Measurements from ENCODE around the gene ABL1.

Gene ABL1

GRCh38 chr9:130927995-130928900 is 93.2 kb downstream of the ABL1 start:
- no peak for ATAC-seq
- DNase-seq, result no peak
- no peaks in the 10 kb centered on the region for H3K9me3 Mint-ChIP-seq
- peaks cover 9% of the 10 kb centered on the region for H3K4me1 Mint-ChIP-seq
- peaks cover 40% of the 10 kb centered on the region for H3K27me3 Mint-ChIP-seq
- no peak overlapping the region for H3K4me3 Mint-ChIP-seq
- H3K27ac Mint-ChIP-seq, result no peak overlapping the region

DNA sequence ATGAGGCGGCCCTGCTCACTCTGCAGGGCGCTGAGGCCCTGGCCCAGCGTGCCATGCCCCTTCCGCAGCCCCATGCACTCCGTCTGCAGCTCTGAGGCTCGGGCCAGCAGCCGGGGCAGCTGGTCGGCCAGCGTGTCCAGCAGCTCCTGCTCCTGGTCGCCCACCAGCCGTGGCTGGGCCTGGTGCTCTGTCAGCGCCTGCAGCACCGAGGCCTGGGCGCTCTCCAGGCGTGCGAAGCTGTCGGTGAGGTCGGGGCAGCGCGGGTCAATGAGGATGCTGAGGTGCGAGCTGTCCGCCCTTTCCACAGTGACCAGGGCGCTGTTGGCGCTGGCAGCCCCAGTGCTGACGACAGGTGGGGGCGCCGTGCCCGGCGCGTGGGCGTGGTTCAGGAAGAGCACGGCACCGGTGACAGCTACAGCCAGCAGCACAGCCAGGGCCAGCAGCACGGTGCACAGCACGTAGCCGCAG is 94.6 kb downstream of the ABL1 start:
- Mint-ChIP-seq H3K27ac (peak overlapping the region in 1 of 2 donors; percentile 69), H3K27me3 (peaks cover 48% of the 10 kb centered on the region), H3K4me1 (peaks cover 9% of the 10 kb centered on the region), H3K9me3 (no peaks in the 10 kb centered on the region), H3K4me3 (no peak overlapping the region)
- DNase-seq, result no peak
- no peak for ATAC-seq

DNA sequence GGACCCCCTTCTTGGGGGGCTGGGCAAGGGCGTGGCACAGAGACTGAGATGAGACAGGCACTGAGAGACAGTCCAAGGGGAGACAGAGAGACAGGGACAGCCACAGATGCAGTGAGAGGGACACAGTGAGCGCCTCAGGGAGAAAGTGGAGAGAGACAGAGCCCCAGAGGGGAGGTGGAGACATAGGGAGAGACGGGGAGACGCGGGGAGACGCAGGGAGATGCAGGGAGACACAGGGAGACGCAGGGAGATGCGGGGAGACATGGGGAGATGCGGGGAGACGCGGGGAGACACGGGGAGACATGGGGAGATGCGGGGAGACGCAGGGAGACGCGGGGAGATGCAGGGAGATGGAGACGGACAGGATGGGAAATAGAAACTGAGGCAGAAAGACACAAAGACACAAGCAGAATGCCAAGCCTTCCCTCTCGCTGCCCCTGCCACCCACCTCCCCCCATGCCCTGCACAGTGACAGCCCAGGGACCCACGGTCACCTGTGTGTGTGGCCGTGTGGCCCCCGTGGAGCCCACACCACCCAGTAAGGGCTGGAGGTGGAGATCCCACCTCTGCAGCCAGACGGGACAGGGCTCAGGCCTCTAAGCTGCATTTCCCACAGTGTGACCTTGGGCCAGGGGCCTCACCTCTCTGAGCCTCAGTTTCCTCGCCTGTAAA is 95.2 kb downstream of the ABL1 start:
- Mint-ChIP-seq H3K9me3 (no peaks in the 10 kb centered on the region), H3K4me3 (no peak overlapping the region), H3K4me1 (peaks cover 9% of the 10 kb centered on the region), H3K27ac (no peak overlapping the region), H3K27me3 (peaks cover 55% of the 10 kb centered on the region)
- DNase-seq, result no peak
- ATAC-seq, result no peak

DNA sequence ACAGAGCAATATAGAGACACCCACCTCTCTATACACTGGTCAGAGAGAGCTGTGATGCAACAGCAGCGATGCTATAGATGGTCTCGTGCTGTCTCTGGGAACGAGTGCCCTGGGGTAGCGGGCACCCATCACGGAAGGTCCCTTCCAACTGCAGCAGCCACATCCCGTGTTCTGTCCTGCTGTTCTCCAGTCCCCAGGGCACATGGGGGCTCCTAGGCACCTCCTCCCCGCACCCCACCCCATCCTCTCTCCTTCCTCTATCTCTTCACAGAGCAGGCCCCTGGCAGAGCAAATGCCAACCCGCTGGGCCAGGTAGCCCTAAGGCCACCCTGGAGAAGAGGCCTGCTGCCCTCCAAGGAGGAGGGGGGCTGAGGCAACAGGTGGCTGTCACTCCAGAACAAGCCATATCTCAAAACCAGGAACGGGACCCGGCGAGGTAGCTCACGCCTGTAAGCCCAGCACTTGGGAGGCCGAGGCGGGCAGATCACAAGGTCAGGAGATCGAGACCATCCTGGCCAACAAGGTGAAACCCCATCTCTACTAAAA is 95.8 kb downstream of the ABL1 start:
- H3K27me3 Mint-ChIP-seq, result peaks cover 61% of the 10 kb centered on the region
- H3K27ac Mint-ChIP-seq, result no peak overlapping the region
- DNase-seq (no peak), ATAC-seq (no peak)
- no peaks in the 10 kb centered on the region for H3K9me3 Mint-ChIP-seq
- no peak overlapping the region for H3K4me3 Mint-ChIP-seq
- H3K4me1 Mint-ChIP-seq, result peaks cover 9% of the 10 kb centered on the region

- DNase-seq, result no peak
- Mint-ChIP-seq H3K9me3 (no peaks in the 10 kb centered on the region), H3K27ac (no peak overlapping the region), H3K4me3 (no peak overlapping the region), H3K4me1 (peaks cover 9% of the 10 kb centered on the region), H3K27me3 (peaks cover 69% of the 10 kb centered on the region)
- no peak for ATAC-seq
Observed at GRCh38 chr9:130931508-130932254, 96.6 kb downstream of the ABL1 start.

GRCh38 chr9:130932255-130933079 is 97.4 kb downstream of the ABL1 start:
- Mint-ChIP-seq H3K27me3 (peaks cover 77% of the 10 kb centered on the region), H3K4me1 (peaks cover 9% of the 10 kb centered on the region), H3K4me3 (no peak overlapping the region), H3K9me3 (no peaks in the 10 kb centered on the region), H3K27ac (no peak overlapping the region)
- DNase-seq (no peak), ATAC-seq (peak; percentile 25)

GRCh38 chr9:130933114-130934046 is 98.3 kb downstream of the ABL1 start:
- Mint-ChIP-seq H3K27me3 (peaks cover 84% of the 10 kb centered on the region), H3K4me3 (no peak overlapping the region), H3K9me3 (no peaks in the 10 kb centered on the region), H3K4me1 (peaks cover 9% of the 10 kb centered on the region), H3K27ac (no peak overlapping the region)
- DNase-seq (no peak), ATAC-seq (no peak)

- no peak for ATAC-seq
- Mint-ChIP-seq H3K27me3 (peaks cover 93% of the 10 kb centered on the region), H3K27ac (no peak overlapping the region), H3K4me3 (no peak overlapping the region), H3K9me3 (no peaks in the 10 kb centered on the region), H3K4me1 (peaks cover 15% of the 10 kb centered on the region)
- DNase-seq, result no peak
Observed at GRCh38 chr9:130934246-130934645, 99.2 kb downstream of the ABL1 start.

DNA sequence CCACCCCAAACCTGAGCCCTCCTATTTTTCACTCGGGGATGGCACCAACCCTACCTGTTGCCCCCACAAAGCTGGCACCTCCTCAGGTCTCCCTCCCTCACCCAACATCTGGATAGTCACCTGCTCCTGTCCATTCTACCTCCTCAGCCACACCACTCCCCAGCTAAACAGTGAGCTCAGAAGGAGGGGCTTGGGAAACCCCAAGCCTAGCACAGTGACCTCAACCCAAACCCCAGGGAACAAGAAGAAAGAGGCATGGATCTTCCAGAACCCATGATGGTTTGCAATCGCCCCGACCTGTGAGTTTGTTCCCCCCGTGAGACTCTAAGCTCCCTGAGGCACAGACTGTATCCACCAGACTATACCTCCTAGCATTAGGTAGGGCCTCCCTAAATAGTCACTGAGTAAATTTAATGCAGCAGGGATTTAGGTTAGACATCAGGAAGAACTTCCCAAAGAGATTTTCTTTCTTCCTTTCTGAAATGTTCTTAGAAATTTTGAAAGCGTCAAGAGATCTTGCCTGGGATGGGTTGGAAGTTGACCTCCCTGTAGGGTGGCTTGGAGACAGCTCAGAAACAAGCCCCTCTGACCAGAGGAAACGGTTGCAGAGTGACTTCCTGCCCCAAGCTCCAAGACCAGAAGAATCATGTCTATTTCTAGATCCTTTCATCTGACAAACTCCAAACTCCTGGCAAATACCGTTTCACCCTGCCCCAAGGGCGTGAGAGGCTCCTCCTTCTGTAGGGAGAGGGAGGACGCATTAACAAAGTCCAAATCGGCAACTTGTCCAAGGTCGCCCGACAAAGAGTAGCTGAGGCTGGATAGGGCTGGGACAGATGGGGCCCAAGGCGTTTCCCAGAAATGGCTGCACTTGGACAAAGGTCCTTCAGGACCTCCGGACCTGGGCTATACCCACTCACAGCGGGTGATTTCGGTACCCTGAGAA is 99.9 kb downstream of the ABL1 start:
- H3K4me3 Mint-ChIP-seq, result no peak overlapping the region
- H3K4me1 Mint-ChIP-seq, result peaks cover 17% of the 10 kb centered on the region
- peaks cover 94% of the 10 kb centered on the region for H3K27me3 Mint-ChIP-seq
- no peak overlapping the region for H3K27ac Mint-ChIP-seq
- ATAC-seq (no peak), DNase-seq (no peak)
- H3K9me3 Mint-ChIP-seq, result no peaks in the 10 kb centered on the region

GRCh38 chr9:130935648-130936271 is 100.7 kb downstream of the ABL1 start:
- DNase-seq, result no peak
- Mint-ChIP-seq H3K4me3 (no peak overlapping the region), H3K9me3 (no peaks in the 10 kb centered on the region), H3K4me1 (peaks cover 25% of the 10 kb centered on the region), H3K27me3 (peaks cover 95% of the 10 kb centered on the region), H3K27ac (no peak overlapping the region)
- no peak for ATAC-seq

DNA sequence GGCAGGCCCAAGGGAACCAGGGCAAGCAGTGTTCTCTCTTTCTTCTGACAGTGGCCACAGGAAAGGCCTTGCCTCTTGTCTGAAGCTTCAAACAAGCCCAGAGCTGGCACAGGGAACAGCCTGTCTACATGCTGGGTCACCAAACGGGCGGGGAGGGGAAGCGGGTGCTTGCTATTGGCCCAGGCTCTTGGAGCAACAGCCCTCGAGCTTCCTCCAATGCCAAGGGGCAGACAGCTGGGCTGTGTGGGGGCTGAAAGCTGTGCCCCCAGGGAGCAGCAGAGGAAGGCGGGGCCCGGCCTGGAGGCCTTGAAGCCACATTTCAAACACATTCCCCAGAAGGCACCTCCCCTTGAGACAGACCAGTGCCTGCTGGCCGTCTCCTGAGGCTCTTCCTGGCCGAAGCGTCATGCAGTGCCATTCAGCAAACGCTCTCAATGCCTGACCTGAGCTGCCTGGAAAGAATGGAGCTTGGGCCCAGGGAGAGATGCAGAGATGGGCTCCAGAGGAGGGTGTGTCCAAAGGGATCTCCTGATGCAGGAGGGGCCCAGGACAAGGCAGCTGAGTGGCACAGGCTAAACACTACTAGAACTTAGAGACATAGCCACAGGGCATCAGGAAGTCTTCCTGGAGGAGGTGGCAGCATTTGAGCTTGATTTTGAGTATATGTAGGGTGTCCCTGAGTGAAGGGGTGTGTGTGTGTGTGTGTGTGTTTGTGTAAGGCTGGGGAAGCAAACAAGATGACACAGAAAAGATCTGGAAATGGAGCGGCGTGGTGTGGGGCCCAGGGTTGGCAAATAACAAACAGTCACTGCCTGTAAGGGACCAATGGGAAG is 101.4 kb downstream of the ABL1 start:
- Mint-ChIP-seq H3K4me3 (peak overlapping the region in 1 of 2 donors; percentile 9), H3K27me3 (peaks cover 96% of the 10 kb centered on the region), H3K9me3 (no peaks in the 10 kb centered on the region), H3K27ac (no peak overlapping the region), H3K4me1 (peaks cover 31% of the 10 kb centered on the region)
- DNase-seq, result no peak
- ATAC-seq, result no peak

Measured in stimulated activated naive CD8-positive, alpha-beta T cell treated with anti-CD3 and anti-CD28 coated beads, Interleukin-15, amount 100 ng/mL, for 72 hours (primary cell).